Left renal cortex interstitium (tissue), 4 donors: ENCODE data around the gene USP5. TPM values are rescaled to one million over a fixed set of nuclear protein-coding genes. Genes with fewer than 3 reads are reported as not detected.
A peak's percentile ranks its signal among the peaks of the same experiment; 100 is the strongest.
"Not testable (repeated sequence)": the region's sequence is repeated elsewhere in the genome, so short reads cannot be mapped to it uniquely, and the experiment has no call there.

Experiments
- DNase-seq, 4 donors: peaks; one replicate each; pipeline ENCODE4 v3.0.0-alpha.2; 2013; ENCODE audit warnings: low read depth in 4 of 4, low spot score in 2 of 4, missing footprints in 1 of 4
- polyA plus RNA-seq, 4 donors: library from polyadenylated mRNA; unstranded; fragments of 120-200 nt; gene quantifications; one replicate each; pipeline ENCODE4 v1.2.1, GENCODE V29; 2013; ENCODE audit not compliant: insufficient read length in 4 of 4

USP5 gene
- polyA plus RNA-seq, 4 donors: 58.3 to 73.3 (median 62.3) TPM

DNA sequence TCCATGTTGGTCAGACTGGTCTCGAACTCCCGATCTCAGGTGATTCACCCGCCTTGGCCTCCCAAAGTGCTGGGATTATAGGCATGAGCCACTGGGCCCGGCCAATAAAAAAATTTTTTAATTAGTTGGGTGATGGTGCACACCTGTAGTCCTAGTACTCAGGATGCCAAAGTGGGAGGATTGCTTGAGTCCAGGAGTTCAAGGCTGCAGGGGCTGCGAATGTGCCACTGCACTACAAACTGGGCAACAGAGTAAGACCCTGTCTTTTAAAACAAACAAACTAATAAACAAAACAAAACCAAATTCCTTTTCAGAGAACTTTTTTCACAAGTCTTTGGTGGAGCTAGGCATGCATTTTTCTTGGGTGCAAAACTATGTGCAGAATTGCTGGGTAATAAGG, 31.3 kb downstream of the USP5 start:
- DNase-seq: no peak

DNA sequence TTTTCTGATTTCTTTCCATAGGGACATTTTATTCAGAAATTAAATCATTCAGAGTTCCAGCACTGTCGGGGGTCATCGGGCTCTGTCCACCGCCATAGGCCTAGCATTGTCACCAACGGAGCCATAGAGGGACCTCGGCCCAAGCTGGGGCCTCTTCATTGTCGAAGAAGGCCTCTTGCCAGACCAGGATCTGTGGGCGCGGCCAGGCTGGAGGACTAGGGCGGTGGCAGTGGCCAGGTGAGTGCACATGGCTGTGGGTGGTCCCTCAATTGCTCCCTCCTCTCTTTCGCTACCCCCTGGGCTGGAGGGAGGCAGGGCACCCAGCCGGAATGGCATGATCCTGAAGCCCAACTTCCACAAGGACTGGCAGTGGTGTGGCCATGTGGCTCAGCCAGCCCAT, 31.7 kb downstream of the USP5 start:
- DNase-seq: no peak

DNA sequence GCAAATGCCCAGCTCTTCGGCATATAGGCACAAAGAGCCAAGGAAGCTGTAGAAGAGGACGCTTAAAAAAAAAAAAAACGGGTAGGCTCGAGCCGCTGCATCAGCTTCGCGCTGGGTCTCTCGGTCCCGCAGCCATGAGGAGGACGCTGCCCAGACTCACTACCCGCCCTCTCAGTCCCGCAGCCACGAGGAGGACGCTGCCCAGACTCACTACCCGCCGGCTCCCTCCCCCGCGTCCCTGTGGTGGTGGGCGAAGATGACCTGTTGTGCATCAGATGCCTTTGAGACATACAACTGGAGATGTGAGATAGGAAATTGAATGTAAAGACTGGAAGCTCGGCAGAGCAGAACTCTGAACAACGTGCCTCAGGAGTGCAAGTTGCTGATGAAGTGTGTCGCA, 32.6 kb downstream of the USP5 start:
- no peak for DNase-seq

DNA sequence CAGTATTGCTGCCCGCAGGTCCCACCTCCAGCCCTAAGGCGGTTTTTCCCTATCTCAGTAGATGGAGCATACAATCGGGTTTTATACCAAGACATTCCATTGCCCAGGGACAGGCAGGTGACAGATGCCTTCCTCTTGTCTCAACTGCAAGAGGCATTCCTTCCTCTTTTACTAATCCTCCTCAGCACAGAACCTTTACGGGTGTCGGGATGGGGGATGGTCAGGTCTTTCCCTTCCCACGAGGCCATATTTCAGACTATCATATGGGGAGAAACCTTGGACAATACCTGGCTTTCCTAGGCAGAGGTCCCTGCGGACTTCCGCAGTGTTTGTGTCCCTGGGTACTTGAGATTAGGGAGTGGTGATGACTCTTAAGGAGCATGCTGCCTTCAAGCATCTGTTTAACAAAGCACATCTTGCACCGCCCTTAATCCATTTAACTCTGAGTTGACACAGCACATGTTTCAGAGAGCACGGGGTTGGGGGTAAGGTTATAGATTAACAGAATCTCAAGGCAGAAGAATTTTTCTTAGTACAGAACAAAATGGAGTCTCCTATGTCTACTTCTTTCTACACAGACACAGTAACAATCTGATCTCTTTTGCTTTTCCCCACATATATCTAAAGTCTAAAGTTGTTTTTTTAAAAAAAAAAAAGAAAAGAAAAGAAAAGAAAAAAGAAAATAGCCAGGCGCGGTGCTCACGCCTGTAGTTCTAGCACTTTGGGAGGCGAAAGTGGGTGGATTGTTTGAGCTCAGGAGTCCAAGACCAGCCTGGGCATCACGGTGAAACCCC, 34.5 kb downstream of the USP5 start:
- not testable (repeated sequence) for DNase-seq

DNA sequence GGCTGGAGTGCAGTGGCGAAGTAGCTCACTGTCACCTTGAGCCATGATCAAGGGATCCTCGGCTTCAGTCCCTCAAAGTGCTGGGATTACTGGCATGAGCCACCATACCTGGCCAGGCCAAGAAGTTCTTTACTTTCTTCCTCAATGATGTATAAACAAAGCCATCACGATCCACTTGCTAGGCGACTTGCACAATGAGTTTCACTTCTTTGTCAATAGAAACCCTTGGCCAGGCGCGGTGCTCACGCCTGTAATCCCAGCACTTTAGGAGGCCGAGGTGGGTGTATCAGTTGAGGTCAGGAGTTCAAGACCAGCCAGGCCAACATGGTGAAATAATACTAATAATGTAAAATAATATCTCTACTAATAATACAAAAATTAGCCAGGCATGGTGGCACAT, 35.5 kb downstream of the USP5 start:
- DNase-seq: no peak

DNA sequence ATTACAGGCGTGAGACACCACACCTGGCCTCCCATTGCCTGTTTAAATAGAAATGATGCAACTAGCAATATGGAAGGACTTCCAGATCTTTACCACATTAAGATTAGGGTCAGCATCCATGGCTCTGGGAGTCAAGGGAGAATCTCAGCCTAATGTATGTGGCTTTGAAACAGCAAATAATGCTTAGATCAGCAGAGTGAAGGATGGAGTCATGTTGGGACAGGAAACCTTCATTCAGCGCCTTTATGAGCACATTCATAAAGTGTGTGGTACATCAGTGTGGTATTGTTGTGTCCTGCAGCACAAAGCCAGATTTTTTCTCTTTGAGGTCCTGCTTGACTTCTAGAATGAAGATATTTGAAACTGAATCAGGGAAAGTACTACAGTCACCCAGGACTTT, 36.4 kb downstream of the USP5 start:
- no peak for DNase-seq

DNA sequence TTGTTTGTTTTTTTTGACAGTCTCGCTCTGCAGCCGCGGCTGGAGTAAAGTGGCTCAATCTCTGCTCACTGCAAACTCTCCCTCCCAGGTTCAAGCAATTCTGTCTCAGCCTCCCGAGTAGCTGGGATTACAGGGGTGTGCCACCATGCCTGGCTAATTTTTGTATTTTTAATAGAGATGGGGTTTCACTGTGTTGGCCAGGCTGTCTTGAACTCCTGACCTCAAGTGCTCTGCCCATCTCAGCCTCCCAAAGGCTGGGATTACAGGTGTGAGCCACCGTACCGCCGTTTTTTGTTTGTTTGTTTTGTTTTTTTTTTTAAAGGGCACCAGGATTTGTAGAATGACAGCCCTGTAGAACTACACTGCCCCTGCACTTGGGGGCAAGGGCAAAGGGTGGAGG, 36.8 kb downstream of the USP5 start:
- not testable (repeated sequence) for DNase-seq

DNA sequence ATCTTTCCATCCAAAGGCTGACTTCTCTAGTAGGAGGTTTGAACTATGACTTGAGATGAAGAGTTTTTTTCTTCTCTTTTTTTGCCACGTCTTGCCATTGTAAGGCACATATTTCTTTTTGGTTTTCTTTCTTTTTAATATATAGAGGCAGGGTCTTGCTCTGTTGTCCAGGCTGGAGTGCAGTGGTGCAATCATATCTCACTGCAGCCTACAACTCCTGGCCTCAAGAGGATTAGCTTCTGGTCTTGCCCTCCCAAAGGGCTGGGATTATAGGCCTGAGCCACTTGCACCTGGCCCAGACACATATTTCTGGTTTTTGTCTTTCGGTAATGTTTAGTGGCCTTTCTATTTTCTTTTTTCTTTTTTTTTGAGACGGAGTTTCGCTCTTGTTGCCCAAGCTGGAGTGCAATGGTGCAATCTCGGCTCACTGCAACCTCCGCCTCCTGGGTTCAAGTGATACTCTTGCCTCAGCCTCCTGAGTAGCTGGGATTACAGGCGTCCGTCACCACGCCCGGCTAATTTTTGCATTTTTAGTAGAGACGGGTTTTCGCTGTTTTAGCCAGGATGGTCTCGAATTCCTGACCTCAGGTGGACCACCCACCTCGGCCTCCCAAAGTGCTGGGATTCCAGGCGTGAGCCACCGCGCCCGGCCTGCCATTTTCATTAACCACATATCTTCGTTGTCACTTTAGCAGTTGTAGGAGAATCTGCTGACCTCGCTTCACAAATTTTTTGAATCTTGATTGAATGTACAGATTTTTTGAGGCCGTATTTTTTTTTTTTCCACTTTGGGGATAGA, 38.0 kb downstream of the USP5 start:
- not testable (repeated sequence) for DNase-seq

DNA sequence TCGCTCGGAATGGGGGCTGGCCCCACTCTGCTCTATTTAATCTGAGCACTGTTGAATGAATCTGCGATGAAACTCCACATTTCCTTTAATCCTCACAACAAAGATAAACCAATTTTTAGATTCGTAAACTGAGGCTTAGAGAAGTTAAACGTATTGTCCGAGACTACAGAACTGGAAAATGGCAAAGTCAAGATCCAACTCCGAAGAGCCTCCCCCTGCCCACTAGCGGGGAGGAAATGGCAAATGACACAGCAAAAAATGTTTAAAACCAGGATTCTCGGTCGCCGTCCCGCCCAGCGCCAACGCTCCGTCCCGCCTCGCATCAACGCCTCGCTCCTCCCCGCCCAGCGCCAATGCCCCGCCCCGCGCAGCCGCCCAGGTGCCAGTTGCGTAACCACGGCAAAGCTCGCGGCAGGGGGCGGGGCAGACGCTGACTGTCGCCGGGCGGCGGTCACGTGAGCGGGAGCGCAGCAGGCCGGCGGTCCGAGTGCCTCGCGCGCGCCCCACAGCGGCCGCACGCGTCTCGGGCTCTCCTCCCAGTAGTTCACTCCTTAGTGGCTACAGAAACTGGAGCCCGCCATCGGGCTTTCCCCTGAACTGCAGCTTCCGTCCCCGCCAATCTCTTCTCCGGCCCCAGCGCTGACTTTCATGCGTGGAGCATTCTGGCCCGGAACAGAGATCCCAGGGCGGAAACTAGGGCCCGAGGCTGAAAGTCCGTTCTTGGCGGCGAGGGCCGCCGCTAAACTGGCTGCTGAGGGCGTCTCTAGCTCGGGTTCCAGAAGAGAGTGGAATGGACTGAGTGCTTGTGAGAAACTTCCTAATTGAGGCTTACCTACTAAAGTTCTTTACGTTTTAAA, 39.1 kb downstream of the USP5 start:
- DNase-seq: peak in 3 of 4 donors; percentile 92 to 95 (median 93)

DNA sequence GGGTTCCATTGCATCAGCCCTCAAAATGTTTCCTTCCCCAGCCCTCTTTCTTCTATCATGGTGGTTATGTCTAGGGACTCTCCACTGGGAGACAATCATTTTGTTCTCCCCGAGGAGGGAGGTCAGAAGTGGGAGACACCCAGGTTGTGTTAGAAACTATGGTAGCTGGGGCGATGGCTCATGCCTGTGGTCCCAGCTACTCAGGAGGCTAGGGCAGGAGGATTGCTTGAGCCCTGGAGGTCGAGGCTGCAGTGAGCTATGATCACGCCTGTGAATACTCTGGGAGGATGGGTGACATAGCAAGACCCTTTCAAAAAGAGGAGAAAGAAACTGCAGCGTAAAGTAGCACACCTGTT, 39.7 kb downstream of the USP5 start:
- DNase-seq: no peak

DNA sequence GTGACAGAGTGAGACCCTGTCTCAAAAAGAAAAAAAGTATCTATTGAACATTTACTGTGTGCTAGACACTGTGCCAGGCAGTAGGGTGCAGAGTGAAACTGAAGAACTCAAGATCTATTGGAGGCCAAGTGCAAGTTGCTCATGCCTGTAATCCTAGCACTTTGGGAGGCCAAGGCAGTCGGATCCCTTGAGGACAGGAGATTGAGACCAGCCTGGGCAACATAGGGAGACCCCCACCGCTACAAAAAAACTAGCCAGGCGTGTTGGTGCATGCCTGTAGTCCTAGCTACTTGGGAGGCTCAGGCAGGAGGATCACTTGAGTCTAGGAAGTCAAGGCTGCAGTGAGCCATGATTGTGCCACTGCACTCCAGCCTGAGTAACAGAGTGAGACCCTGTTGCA, 40.7 kb downstream of the USP5 start:
- DNase-seq: not testable (repeated sequence)

DNA sequence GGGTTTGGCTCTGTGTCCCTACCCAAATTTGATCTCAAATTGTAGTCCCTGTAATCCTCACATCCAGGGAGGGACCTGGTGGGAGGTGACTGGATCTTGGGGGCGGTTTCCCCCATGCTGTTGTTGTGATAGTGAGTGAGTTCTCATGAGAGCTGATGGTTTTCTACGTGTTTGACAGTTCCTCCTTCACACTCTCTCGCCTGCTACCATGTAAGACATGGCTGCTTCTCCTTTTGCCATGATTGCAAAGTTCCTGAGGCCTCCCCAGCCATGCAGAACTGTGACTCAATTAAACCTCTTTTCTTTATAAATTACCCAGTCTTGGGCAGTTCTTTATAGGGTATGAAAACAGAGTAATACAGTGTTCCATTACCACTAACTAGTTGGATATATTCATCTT, 42.4 kb downstream of the USP5 start:
- no peak for DNase-seq

DNA sequence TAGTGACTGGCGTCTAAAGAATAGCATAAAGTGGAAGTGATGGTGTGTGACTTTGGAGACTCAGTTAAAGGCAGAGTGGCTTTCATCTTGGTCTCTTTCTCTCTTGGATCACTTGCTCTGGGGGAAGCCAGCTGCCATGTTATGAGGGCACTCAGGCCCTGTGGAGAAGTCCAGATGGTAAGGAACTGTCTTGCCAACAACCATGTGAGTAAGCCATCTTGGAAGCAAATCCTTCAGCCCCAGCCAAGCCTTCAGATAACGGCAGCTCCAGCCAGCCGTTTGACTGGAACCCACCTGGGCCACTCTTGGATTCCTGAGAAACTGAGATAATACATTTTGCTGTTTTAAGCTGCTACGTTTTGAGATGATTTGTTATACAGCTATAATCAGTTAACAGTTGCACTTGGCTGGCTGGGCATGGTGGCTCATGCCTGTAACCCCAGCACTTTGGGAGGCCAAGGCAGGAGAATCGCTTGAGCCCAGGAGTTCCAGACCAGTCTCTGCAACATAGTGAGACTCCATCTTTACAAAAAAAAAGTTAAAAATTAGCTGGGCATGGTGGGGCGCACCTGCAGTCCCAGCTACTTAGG, 45.0 kb downstream of the USP5 start:
- no peak for DNase-seq

DNA sequence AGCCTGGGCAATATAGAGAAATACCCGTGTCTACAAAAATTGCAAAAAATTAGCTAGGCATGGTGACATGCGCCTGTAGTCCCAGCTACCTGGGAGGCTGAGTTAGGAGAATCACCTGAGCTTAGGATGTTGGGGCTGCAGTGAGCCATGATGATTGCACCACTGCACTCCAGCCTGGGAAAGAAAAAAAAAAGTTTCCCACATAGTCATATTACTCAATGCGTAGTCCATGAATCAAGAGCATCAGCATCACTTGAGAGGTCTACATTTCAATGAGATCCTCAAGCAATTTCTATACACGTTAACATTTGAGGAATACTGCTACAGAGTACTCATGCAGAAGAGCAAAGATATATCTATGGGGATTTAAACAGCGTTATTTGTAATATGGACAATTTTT, 47.5 kb downstream of the USP5 start:
- DNase-seq: no peak

DNA sequence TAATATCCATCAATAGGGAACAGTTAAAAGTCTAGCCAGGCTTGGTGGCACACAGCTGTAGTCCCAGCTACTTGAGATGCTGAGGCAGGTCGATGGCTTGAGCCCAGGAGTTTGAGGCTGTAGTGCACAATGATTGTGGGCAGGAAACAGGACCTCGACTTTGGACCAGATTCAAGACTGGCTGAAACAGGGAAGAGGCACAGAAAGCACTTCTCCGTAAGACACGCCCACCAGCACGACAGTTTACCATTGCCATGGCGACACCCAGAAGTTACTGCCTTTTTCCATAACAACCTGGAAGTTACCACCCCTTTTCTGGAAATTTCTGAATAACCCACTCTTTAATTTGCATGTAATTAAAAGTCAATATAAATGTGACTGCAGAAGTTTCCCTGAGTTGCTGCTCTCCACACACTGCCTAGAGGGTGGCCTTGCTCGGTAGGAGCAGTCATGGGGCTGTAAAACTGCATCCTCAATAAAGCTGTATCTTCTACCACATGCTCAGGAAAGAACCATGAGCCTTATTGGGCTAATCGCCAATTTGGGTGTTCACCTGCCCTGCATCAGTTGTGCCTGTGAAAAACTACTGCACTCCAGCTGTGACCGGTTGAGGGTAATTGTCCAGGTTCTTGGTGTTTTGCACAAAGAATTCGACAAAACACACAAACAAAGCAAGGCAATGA, 48.0 kb downstream of the USP5 start:
- DNase-seq: no peak

DNA sequence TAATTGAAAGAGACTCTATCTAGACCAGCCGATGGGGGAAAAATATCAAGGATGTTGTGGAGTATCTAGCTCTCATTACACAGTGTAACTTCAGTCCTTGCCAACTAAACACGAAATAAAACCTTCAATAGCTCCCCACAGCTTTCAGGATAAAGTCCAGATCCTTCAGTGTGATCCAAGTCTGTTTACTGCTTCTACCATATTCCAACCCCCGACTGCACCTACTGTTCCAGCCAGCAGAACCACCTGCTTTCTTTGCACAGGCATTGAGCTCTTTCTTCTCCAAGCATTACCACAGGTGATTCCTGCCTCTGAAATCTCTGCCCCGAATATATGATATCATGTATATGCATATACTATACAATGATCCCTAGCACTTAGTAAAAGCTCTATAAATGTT, 50.5 kb downstream of the USP5 start:
- no peak for DNase-seq

DNA sequence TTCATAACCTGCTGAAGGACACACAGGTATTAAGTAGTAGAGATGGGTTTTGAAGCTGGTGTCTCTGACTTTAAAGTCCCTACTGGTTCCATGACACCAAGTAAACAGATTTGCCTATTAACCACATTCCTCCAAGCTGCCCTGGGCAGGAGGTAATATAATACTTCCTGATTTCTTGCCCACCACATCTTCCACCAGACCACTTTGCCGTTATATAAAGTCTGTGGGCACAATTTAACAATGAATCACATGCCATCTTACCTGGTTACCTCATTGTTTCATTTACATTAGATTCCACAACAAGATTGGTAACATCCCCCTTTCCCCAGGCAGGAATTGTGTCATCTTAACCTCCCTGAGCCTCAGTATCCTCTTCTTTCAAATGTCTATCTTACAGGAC, 51.8 kb downstream of the USP5 start:
- DNase-seq: no peak

DNA sequence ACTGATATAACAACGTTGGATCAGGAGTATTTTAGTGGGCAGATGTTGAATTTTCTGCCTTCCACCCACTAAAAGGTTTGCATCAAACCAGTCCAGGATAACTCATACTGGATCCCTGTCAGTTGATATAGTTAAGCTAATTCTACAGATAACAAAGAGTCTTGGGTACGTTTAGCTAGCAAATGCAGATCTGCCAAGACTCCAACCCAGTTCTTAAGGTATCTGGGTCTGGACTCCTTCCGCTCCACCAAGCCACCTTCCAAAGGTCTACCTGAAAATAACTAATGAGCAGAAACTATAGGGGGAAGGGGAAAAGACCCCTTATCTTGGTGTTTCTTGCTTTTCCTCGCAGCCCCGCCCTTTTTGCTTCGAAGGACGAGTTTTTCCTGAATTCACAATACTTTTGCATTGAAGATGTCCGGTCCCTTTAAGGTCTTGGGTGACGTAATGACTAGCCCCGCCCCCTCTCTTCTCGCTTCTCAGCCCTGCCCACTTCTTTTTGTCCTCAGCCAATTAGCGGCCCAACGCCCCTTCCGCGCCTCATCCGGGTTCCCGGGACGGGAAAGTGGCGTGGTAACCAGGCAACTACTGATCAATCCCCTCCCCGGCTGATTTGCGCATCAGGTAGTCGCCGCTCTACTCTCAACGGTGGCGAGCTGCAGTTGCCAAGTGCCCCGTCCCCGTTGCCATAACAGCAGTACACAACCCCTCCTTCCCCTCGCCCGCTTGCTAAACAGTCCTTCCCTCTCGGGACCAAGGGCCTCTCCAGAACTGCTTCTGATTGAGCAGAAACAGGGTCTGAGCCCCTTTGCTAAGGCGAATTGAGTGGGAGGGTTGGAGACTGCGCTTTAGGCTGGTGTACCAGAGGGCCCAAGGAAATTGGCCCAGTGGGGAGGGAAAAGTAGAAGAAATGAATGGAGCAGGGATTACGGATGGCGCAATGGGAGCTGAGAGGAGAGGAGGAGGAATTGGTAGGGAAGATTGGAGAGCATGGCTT, 52.6 kb downstream of the USP5 start, which contains the start of gene LRRC23:
Gene LRRC23, plus strand, starts transcription at position 543 of the 997 bp plus-strand sequence. CDS start 812 bp downstream, outside the sequence.
- DNase-seq: peak; percentile 21 to 96 (median 92)
